OCI-M2 (cell line): ENCODE measurements around the gene CHTF8.
"Not testable (repeated sequence)": the region's sequence is repeated elsewhere in the genome, so short reads cannot be mapped to it uniquely, and the experiment has no call there.

ENCODE experiments used
- DNase-seq: peaks from one replicate; lab custom pipeline; 2025; ENCODE audit not compliant: unreplicated experiment; lab: John Stamatoyannopoulos, UW

The CHTF8 gene

DNA sequence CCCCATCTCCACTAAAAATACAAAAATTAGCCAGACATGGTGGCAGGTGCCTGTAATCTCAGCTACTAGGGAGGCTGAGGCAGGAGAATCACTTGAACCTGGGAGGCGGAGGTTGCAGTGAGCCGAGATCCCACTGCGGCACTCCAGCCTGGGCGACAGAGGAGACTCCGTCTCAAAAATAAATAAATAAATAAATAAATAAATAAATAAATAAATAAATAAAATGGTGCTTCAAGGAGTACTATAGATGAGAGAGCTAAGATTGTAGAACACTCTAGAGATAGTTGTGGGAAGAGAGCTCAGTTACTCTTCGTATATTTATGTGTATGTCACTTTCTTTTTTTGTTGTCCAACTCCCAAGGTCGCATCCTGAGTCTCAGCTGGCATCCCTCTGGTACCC is 7.1 kb upstream of the CHTF8 start:
- DNase-seq, result not testable (repeated sequence)

DNA sequence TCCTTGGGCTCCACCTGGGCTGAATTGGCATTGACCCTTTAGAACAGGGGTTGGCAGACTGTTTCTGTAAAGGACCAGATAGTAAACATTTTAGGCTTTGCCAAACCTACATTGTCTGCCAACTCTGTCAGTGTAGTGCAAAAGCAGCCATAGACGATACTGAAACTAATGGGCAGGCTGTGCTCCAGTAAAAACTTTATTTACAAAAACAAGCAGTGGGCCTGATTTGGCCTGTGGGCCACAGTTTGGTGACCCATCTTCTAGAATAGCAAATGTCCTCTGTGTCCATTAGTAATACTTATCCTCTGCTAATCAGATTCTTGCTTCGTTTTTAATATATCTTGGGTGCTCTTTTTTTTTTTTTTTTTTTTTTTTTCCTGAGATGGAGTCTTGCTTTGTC is 6.2 kb upstream of the CHTF8 start:
- DNase-seq, result no peak

DNA sequence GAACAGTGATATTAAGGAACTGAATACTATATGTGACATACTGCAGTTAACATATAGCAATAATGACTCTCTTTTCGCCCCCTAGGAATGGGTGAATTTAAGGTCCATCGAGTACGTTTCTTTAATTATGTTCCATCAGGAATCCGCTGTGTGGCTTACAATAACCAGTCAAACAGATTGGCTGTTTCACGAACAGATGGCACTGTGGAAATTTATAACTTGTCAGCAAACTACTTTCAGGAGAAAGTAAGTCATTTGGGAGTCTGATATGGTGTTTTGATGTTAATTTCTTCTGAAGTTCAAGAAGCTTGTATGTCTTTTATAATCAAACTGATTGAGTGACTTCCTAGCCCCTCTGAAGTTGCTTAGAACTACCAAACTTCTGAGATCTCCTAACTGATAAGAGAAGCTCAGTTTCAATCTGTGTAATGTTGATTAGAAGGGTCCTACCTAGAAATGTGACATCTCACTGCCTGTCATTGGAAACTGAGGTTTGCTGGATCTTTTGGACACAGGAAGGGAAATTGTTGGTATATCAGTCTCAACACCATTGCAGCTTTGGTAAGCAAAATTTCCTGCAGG is 1.1 kb upstream of the CHTF8 start:
- no peak for DNase-seq

DNA sequence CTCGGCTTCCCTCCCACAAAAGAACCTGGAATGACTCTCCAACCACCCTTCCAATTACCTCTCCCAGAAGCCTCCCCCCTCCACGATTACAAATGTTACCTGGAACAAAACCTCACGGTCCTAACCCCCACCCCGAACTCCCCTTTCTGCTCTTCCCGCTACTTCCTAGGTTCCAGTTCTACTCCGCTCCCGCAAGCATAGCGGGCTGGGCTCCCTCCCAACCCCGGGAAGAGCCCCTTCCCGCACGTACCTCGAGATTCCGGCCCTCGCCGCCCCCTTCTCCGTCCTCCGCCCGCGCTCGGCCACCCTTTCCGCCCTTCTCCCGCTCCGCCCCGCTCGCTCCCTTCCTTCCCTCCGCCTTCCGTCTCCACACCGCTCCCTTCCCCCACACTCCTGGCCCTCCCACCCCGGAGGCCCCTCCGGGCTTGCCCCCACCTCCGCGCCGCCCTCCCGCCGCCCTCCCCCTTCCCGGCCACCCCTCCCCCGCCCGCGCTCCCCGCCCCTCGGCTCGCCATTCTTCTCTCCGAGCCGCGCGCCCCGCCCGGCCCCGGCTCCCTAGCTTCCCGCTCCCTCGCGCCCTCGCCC is 457 bp downstream of the CHTF8 start:
- DNase-seq, result no peak

DNA sequence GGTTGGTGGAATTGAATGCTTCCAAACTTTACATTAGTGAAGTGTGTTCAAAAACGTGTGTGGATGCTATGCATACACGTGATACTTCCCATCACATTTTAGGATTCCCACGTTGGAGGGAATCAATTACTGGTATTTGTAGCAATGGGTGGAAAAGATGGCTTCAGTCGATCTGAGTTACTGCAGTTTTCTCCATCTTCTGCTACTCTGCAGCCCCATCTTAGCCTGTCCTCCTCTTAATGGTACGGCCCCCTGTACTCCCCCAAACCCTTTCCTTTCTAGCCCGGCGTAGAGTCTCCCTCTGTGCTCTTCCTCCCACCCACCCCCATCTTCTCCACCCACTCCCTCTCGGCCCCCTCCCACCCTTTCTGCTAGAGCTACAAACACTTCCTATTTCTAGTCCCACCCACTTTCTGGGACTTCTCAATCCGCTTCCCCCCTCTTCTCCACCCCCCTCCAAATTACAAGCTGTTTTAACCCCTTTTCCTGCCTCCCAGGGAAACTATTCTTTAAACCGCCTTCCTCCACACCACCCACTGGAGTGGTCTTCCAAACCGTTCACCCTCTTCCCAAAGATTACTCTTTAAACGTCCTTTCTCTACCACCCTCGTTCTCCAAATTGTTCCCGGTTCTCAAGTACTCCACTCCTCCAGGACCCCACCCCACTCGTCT is 1.1 kb downstream of the CHTF8 start:
- DNase-seq, result no peak

DNA sequence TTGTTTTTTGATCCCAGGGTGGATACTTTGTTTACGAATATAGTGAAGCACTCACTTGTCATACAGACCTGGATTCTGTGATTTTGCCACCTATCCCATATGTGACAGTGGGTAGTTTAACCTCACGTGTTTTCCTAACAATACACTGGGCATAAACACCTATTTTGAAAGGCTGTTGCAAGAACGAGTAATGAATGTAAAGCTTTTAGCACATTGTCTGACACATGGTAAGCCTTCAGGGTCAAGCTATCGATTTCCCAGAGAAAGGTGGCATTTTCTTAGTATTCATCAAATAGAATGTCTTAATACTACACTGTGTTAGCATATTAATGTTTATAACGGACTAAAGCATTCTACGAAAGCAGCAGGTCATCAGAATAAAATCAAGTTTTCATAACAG is 1.9 kb downstream of the CHTF8 start:
- no peak for DNase-seq

DNA sequence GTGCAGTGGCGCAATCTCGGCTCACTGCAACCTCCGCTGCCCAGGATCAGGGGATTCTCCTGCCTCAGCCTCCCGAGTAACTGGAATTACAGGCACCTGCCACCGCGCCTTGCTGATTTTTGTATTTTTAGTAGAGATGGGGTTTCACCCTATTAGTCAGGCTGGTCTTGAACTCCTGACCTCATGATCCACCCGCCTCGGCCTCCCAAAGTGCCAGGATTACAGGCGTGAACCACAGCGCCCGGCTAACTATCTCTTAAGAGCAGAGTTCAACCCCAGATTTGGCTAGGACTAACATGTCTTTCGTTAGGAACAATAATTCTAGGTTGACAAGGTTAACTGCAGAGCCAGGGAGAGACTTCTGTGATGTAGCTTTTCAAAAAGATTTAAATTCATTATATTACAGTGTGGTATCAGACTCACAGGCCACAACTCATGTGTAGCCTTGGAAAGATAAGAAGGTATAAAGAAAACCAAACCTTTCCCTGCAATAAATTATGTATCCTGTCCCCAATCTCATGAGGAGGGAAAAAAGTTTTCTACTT is 4.3 kb downstream of the CHTF8 start:
- no peak for DNase-seq

DNA sequence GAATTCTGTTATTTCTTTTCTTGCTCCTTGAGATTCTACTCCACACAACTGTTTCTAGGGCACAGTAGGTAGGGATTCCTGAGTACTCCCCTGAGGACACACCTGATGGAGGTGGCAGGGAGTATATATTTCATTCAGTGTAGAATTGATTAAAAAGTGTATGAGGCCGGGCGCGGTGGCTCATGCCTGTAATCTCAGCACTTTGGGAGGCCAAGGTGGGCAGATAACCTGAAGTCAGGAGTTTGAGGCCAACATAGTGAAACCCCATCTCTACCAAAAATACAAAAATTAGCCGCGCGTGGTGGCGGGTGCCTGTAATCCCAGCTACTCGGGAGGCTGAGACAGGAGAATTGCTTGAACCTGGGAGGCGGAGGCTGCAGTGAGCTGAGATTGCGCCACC is 5.6 kb downstream of the CHTF8 start:
- not testable (repeated sequence) for DNase-seq

DNA sequence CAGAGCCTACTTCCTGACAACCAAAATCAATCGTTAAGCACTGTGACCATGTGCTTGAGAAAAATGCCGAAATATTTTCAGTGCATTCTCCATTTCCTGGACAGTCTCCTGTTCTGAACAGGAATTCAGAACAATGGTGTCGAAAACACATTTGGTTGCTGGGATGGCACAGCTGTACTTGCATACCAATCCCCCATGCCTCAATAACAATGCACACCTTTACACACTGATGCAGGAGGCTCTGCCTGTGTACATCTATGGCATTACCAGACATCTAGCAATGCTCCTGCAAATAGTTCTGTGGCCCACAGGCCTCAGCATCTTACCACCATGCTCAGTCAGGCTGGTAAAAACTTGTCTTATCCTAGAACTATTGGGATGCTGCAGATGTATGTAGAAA is 6.2 kb downstream of the CHTF8 start:
- DNase-seq, result no peak

DNA sequence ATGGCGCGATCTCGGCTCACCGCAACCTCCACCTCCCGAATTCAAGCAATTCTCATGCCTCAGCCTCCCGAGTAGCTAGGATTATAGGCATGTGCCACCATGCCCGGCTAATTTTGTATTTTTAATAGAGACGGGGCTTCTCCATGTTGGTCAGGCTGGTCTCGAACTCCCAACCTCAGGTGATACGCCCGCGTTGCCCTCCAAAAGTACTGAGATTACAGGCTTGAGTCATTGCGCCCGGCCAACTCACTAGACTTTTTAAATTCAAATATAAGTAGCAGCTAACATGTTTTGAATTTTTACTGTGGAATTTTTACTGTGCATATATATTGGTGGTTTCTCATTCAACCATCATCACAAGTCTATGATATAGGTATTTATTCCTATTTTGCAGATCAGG is 7.4 kb downstream of the CHTF8 start:
- DNase-seq, result not testable (repeated sequence)

DNA sequence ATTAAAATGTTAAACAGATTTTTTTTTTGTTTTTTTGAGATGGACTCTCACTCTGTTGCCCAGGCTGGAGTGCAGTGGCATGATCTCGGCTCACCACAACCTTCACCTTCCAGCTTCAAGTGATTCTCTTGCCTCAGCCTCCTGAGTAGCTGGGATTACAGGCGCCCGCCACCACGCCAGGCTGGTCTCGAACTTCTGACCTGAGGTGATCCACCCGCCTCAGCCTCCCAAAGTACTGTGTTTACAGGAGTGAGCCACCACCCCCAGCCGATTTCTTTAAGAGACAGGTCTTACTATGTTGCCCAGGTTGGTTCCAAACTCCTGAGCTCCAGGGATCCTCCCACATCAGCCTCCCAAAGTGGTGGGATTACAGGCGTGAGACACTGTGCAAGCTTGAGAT is 8.0 kb downstream of the CHTF8 start:
- DNase-seq, result not testable (repeated sequence)

DNA sequence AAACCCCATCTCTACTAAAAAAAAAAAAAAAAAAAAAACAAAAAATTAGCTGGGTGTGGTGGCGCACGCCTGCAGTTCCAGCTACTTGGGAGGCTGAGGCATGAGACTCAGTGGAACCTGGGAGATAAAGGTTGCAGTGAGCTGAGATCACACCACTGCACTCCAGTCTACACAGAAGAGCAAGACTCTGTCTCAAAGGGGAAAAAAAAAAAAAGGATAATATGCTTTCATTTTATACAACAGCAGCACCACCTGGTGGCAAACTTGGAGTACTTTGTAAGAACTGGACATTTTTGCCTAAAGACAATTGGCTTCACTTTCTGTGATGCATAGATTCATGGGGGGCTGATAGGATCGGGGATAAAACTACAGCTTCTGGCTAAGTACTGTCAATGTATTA is 8.5 kb downstream of the CHTF8 start:
- no peak for DNase-seq

DNA sequence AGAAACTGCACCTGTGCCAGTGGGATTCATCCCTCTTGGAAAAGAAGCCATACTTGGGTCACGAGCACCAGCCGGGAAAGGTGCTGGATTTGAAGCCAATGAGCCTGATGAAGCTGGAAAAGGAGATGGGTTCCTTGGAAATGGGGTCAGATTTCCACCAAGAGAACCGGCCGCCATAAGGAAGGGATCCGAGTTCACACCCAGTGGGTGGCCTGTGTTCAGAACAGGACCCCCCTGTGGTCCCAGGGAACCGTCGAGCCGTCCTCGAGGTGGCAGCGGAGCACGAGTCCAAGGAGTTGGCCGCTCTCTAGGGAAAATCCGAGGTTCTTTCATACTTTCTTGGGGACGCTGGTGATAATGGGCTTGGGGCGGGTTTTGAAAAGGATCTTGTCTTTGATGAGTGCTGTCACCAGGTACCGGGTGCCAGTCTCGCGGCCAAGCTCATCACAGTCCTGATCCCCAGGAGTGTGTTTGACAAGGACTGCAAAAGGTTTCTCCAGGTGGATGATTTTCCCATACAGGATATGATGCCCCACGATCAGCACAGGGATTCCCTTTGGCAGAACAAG is 12.2 kb downstream of the CHTF8 start:
- DNase-seq, result no peak

DNA sequence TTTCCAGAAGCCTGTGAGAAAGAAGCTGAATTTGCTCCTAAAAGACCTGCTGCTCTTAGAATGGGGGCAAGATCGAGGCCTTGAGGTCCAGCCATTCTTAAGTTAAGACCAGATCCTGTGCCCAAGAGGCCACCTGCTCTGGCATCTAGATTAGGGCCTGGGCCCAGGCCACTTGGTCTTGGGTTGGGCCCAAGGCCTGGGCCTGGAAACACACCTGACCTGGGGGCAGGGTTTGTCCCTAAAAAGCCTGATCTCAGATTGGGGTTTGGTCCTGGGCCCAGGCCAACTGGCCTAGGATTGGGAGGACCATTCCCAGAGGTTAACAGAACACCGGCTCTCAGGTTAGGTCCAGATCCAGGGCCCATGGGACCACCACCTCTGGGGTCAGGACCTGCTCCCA is 12.9 kb downstream of the CHTF8 start:
- DNase-seq, result no peak

DNA sequence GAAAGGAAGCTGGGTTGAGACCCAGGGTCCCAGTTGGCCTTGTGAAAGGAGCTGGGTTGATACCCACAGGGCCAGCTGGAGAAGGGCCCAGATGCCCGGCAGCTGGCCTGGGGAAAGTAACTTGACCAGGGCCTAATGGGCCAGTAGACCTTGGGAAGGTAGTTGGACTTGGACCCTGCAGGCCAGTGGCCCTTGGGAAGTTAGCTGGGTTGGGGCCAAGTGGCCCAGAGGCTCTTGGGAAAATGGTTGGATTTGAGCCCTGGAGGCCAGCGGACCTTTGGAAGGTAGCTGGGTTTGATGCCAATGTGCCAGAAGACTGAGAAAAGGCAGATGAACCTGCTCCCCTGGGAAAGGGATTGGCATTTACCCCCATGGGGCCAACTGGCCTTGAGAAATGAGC is 13.4 kb downstream of the CHTF8 start:
- no peak for DNase-seq

DNA sequence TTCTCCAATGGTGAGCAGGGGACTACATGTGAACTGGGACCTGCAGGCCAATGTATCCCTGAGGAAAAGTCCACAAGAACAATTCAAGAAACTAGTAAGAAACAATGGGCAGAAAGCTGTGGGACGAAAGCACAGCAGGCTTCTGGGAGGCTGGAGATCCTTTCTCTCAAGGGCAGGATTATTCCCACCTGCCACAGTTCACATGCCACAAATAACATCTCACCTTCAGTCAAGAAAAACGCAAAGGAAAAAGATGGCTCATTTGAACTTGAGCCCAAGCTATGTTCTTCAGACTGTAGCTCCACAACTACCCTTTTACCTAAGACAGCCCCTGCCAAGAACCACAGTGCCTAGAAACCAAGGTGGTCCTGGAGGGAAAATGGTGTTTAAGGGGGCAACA is 13.9 kb downstream of the CHTF8 start:
- DNase-seq, result no peak

DNA sequence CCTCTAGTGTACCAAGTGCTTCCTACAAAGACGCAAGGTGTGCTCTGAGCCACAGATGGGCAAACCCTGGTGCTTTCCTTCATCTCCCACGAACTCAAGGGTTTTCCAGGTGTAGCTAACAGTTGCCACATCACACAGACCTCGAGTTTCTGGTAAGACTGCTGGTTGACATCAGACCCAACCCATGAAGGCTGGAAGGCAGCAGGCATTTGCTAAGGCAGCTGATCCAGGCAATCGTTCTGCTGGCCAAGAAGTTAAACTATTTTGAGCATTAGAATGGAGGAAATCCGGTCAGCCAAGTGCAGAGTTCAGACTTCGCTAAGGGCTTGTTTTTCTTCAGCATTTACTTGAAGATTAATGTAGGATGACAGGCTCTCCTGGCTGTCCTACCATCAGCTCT is 15.5 kb downstream of the CHTF8 start:
- DNase-seq, result no peak

DNA sequence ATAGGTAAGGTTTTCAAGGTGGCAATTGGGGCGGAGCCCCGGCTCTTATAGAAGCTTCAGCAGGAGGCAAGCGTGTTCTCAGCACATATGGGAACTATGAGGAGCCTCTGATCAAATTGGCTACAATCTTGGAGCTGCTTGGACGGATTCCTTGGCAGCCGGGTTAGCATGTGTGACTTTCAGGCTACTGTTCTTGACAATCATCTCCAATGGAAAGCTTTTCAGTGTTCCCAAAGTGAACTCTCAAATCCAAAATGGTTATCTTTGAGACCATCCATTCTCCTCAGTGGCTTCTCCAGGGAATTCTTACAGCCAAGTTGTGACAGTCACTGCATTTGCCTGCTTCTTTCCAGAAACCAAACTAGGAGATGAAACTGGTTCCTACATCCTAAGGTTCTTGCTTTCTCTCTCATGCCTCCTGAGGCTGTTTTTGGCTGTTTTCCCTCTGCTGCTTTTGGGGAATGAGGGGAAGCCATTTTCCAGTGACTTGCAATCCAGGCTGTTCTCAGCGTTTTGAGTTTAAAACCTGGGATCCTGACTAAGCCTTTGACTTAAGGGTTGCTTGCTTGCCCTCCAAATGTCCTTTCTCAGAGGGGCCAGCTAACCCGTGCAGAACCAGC is 16.0 kb downstream of the CHTF8 start:
- no peak for DNase-seq

DNA sequence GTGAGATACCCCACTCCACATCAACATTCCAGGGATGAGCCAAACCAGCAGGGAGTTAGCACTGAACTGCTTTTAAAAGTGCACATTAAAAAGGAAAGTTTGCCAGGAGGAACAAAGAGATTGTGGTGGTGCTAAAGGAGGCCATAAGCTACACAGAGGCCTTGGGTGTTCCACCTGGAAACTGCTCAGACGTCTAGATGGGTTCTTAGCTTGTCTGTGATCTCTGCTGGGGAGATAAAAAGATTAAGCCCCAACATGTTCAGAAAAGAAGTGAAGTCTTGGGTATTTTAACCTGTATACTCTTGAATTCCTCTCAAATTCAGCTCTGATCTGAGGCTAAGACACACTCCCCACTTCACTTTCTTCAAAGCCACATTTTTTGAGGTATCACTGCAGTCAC is 16.6 kb downstream of the CHTF8 start:
- no peak for DNase-seq

DNA sequence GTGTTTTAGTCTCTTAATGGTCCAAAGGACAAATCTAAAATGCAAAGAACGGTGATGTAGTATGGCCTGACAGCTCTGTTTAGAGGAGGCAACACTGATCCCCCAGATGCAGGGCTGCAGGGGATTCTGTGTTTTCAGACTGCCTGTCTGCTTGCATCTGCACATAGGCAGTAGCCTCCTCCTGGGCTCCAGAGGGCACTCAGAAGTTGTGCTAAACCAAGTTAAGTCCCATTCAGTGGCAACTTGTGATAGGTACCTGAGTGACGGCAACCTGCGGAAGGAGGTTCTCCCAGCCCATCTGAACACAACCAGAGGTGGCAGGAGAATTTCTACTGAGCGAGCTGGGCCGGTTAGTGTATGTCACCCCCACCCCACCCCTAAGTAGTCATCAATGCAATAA is 17.0 kb downstream of the CHTF8 start:
- DNase-seq, result no peak

DNA sequence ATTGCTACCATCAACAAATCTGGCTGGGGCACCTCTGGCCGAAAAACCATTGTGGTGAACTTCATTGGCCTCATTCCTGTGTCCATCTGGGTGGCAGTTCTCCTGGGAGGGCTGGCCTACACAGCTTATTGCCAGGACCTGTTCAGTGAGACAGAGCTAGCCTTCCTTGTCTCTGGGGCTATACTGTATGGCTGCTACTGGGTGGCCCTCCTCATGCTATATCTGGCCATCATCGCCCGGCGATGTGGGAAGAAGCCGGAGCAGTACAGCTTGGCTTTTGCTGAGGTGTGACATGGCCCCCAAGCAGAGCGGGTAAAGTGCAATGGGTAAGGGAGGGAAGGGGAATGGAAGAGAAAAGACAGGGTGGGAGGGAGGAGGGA is 17.4 kb downstream of the CHTF8 start:
- DNase-seq, result no peak
